A549 treated with RU486 at 1 μM for 4 hours (cell line): ENCODE data around the gene TRIM33. TPM values are rescaled to one million over a fixed set of nuclear protein-coding genes. Genes with fewer than 3 reads are reported as not detected.

ENCODE experiments used
- total RNA-seq: library from RNA; stranded (reverse); fragments of 200-300 nt; extraction: Qiagen RNA extraction; gene quantifications from 5 replicates; pipeline ENCODE4 v1.2.3, GENCODE V29; 2022; ENCODE audit warnings: low read depth

Gene TRIM33
- total RNA-seq = 11.2 to 15.4 TPM (median 12.3 TPM) in 5 replicates

DNA sequence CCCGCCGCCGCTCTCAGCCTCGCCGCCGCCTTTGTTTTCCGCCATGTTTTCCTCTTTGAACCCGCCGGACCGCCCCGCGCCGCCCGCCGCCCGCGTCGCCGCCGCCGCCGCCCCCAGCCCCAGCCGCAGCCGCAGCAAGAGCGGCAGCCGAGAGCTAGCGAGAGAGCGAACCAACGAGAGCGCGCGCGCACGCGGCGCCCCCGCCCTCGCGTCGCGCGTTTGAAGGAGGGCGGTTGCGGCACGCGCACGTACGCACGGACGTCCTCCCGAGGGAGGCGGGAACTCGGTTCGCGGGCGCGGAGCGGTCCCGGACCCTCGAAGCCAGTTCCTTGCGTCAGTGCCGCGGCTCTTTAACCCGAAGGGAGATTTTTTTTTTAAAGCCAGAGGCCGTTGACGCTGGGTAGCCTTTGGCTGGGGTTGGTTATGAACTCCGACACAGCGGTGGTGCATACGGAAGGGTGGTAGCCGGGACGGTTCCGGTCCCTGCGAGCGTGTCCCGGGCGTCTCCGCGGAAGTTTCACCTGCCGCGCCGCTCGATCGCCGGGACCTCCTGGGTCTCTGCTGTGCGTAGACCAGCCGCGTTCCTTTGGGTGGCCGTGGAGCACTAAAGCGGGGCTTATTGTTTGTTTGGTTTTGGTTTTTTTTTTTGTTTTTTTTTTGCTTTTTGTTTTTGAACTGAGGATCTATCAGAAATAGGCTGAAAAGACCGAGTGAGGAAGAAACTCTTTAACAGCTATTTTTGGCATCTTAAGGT, at the start of gene TRIM33:
TSS of gene TRIM33 (minus strand) at position 172 of the 754 bp plus-strand sequence. CDS start at position 45, 127 bp downstream.

Other genes starting within 250 kb of the TRIM33 start
- gene BCAS2, start 70.4 kb upstream of the TRIM33 start, total RNA-seq = 20.1 to 30.9 TPM (median 27.2 TPM) in 5 replicates
- 0.29 to 0.48 TPM (median 0.42 TPM) in 5 replicates for gene DENND2C, start 158.8 kb upstream of the TRIM33 start, total RNA-seq
- gene AMPD1, start 184.3 kb upstream of the TRIM33 start, total RNA-seq = not detected in 5 replicates
- gene NRAS, start 205.6 kb upstream of the TRIM33 start, total RNA-seq = 15.2 to 36.0 TPM (median 28.4 TPM) in 5 replicates
- gene CSDE1, start 246.8 kb upstream of the TRIM33 start, total RNA-seq = 118 to 170 TPM (median 135 TPM) in 5 replicates